Panc1 (cell line): ENCODE measurements around the gene VWF. TPM values are rescaled to one million over a fixed set of nuclear protein-coding genes. Genes with fewer than 3 reads are reported as not detected.

ENCODE experiments used
- ATAC-seq: fragments of 200-7000 bp; cut with Tn5 transposase; 2 replicates; pipeline ENCODE4 v1.9.1; 2020; ENCODE audit warnings: mild to moderate bottlenecking, moderate library complexity
- BruUV-seq: library from RNA; stranded (reverse); fragments of 400-500 nt; replicated peaks from 2 replicates; lab custom pipeline; 2021; lab: Mats Ljungman, UMichigan
- CTCF ChIA-PET: fragments of 300-600 bp; sonication (Branson Sonifier 250); formaldehyde crosslinking; loops from one replicate; lab custom pipeline; 2022; ENCODE audit warnings: antibody characterized with exemption; lab: Charles Lee
- POLR2A ChIA-PET: fragments of 300-600 bp; sonication (Branson Sonifier 250); formaldehyde crosslinking; loops from one replicate; lab custom pipeline; 2022; ENCODE audit warnings: antibody characterized with exemption; lab: Charles Lee
- DNase-seq: peaks from one replicate; pipeline ENCODE4 v3.0.0-alpha.2; 2010; ENCODE audit warnings: low read depth, low spot score
- H3K27ac ChIP-seq: 2 replicates; pipeline ENCODE4 v1.5.1; 2011; ENCODE audit warnings: mild to moderate bottlenecking, low read length, inconsistent platforms
- H3K27me3 ChIP-seq: fragments of 200-500 bp; sonication (Bioruptor generic); 2 replicates; pipeline ENCODE4 v1.6.0; 2014; ENCODE audit warnings: low read length, inconsistent platforms; ENCODE audit not compliant: control insufficient read depth, insufficient read depth
- H3K36me3 ChIP-seq: fragments of 200-500 bp; sonication (Bioruptor generic); 2 replicates; pipeline ENCODE4 v1.5.1; 2014; ENCODE audit warnings: inconsistent platforms, mild to moderate bottlenecking, low read length, moderate library complexity; ENCODE audit not compliant: control insufficient read depth, insufficient read depth
- H3K4me1 ChIP-seq: 2 replicates; pipeline ENCODE4 v1.5.1; 2011; ENCODE audit warnings: inconsistent platforms, mild to moderate bottlenecking, low read length, moderate library complexity; ENCODE audit not compliant: control insufficient read depth, insufficient read depth
- H3K4me3 ChIP-seq, 2 experiments: 2 replicates each; pipeline ENCODE4 v1.5.1; 2011 to 2012; ENCODE audit warnings: low read depth in 2 of 2, low read length in 2 of 2, mild to moderate bottlenecking in 2 of 2, inconsistent platforms in 1 of 2, moderate library complexity in 1 of 2
- H3K9me3 ChIP-seq: fragments of 200-500 bp; sonication (Bioruptor generic); 2 replicates; pipeline ENCODE4 v1.5.1; 2014; ENCODE audit warnings: low read depth, mild to moderate bottlenecking, inconsistent platforms, low read length, moderate library complexity; ENCODE audit not compliant: control insufficient read depth, insufficient read depth
- CTCF ChIP-seq: fragments of 450-650 bp; IDR thresholded peaks from 2 replicates; pipeline ENCODE4 v1.5.1; 2017; ENCODE audit warnings: mild to moderate bottlenecking
- POLR2AphosphoS5 ChIP-seq: IDR thresholded peaks from 2 replicates; pipeline ENCODE4 v1.6.1; 2012; ENCODE audit warnings: mild to moderate bottlenecking, low read depth, low read length, moderate library complexity
- REST ChIP-seq, 2 experiments: IDR thresholded peaks; 2 replicates each; pipeline ENCODE4 v1.6.1; 2011 to 2012; ENCODE audit warnings: low read depth in 2 of 2, control low read depth in 1 of 2, low read length in 1 of 2, mild to moderate bottlenecking in 1 of 2, moderate library complexity in 1 of 2; ENCODE audit not compliant: insufficient read depth in 1 of 2
- SIN3A ChIP-seq: IDR thresholded peaks from 2 replicates; pipeline ENCODE4 v1.6.1; 2012; ENCODE audit warnings: low read depth, mild to moderate bottlenecking, low read length, moderate library complexity, borderline replicate concordance; ENCODE audit not compliant: insufficient read depth
- TCF7L2 ChIP-seq: IDR thresholded peaks from 2 replicates; pipeline ENCODE4 v1.6.1; 2011; ENCODE audit warnings: mild to moderate bottlenecking, low read depth, low read length, inconsistent platforms
- in situ Hi-C: cut with HindIII; loops from 2 replicates; pipeline ENCODE4 v1.10.0; 2016; ENCODE audit warnings: low sequenced_read_pairs, low pct_unique_long_range_greater_than_20kb
- intact Hi-C: fragments of 100-400 bp; cut with micrococcal nuclease; formaldehyde crosslinking; loops from one replicate; pipeline ENCODE4 v1.10.0; 2022; ENCODE audit not compliant: unreplicated experiment
- total RNA-seq: library from RNA; stranded (reverse); gene quantifications from one replicate; pipeline ENCODE4 v1.2.1, GENCODE V29; 2021; ENCODE audit not compliant: unreplicated experiment

Gene VWF
- total RNA-seq, 1 experiment from 2014 or later: 0.31 TPM

- Histone ChIP-seq H3K27me3 (no peaks in the 10 kb centered on the region), H3K36me3 (no peaks in the 10 kb centered on the region), H3K27ac (no peak overlapping the region), H3K9me3 (no peaks in the 10 kb centered on the region), H3K4me1 (peaks cover 14% of the 10 kb centered on the region), H3K4me3 (no peak overlapping the region)
- DNase-seq (no peak), ATAC-seq (no peak)
- POLR2A ChIA-PET: no interaction called here
- intact Hi-C loops: no loop called here
- no TSS peak for BruUV-seq
- CTCF ChIA-PET: no interaction called here
- TF ChIP-seq POLR2AphosphoS5 (no peak), CTCF (no peak), SIN3A (no peak)
- in situ Hi-C loops: no loop called here
Observed at GRCh38 chr12:6090803-6091202, 33.7 kb downstream of the VWF start.

GRCh38 chr12:6088921-6089747 is 35.3 kb downstream of the VWF start:
- POLR2A ChIA-PET: no interaction called here
- no peak for ATAC-seq
- H3K27ac ChIP-seq: no peak overlapping the region

More at GRCh38 chr12:6088921-6089747, 35.3 kb downstream of the VWF start:
- Histone ChIP-seq H3K36me3 (no peaks in the 10 kb centered on the region), H3K9me3 (no peaks in the 10 kb centered on the region), H3K4me3 (no peak overlapping the region), H3K27me3 (no peaks in the 10 kb centered on the region), H3K4me1 (peaks cover 14% of the 10 kb centered on the region)
- in situ Hi-C loops (no loop called here), intact Hi-C loops (no loop called here)
- DNase-seq: no peak
- BruUV-seq: no TSS peak
- TF ChIP-seq CTCF: no peak
- TF ChIP-seq REST (IDR thresholded peaks at IDR 0.05; ENCODE audit: insufficient read depth in 1 of 2, low read depth in 2 of 2, low read length in 1 of 2): no peak
- TF ChIP-seq SIN3A: no peak
- TF ChIP-seq POLR2AphosphoS5: no peak
- no peak for TF ChIP-seq TCF7L2
- CTCF ChIA-PET: no interaction called here
